Suprapubic skin (tissue), 4 donors: ENCODE results near the gene CYP4F3. TPM values are rescaled to one million over a fixed set of nuclear protein-coding genes. Genes with fewer than 3 reads are reported as not detected.

Experiments
- DNase-seq, 2 donors: peaks; one replicate each; pipeline ENCODE4 v3.0.0-alpha.2; 2019; ENCODE audit warnings: low spot score in 2 of 2
- H3K27ac ChIP-seq: fragments of 200-600 bp; sonication (generic); one replicate; pipeline ENCODE4 v1.5.1; 2019
- H3K27me3 ChIP-seq: fragments of 200-600 bp; sonication (generic); one replicate; pipeline ENCODE4 v1.5.1; 2019
- H3K36me3 ChIP-seq: fragments of 200-600 bp; sonication (generic); one replicate; pipeline ENCODE4 v1.5.1; 2019
- H3K4me1 ChIP-seq: fragments of 200-600 bp; sonication (generic); one replicate; pipeline ENCODE4 v1.5.1; 2019
- H3K4me3 ChIP-seq: fragments of 200-600 bp; sonication (generic); one replicate; pipeline ENCODE4 v1.5.1; 2019; ENCODE audit warnings: mild to moderate bottlenecking
- H3K9me3 ChIP-seq: fragments of 200-600 bp; sonication (generic); one replicate; pipeline ENCODE4 v1.5.1; 2019
- CTCF ChIP-seq, 2 donors: fragments of 200-600 bp in 1 of 2; fragments of 450-650 bp in 1 of 2; sonication (generic) in 1 of 2; IDR thresholded peaks; one replicate each; pipeline ENCODE4 v1.5.1; 2016 to 2019; ENCODE audit warnings: antibody characterized with exemption in 2 of 2, mild to moderate bottlenecking in 1 of 2, moderate library complexity in 1 of 2
- EP300 ChIP-seq: sonication (generic); formaldehyde crosslinking; IDR thresholded peaks from one replicate; pipeline ENCODE4 v1.6.1; 2017; ENCODE audit warnings: antibody characterized with exemption
- POLR2A ChIP-seq, 2 donors: fragments of 450-650 bp; IDR thresholded peaks; one replicate each; pipeline ENCODE4 v1.6.1; 2017; ENCODE audit warnings: antibody characterized with exemption in 2 of 2, mild to moderate bottlenecking in 2 of 2, moderate library complexity in 2 of 2
- POLR2AphosphoS5 ChIP-seq, 3 donors: sonication (generic); formaldehyde crosslinking; IDR thresholded peaks; one replicate each; pipeline ENCODE4 v1.6.1; 2017; ENCODE audit warnings: antibody characterized with exemption in 3 of 3
- WGBS: methylation state at CpG from one replicate; pipeline ENCODE4 v1.1.5; 2018; 5-methylcytosine and 5-hydroxymethylcytosine counted together
- total RNA-seq, 4 donors: library from RNA; depleted of rRNA; stranded (reverse); fragments of >200 nt; gene quantifications; one replicate each; pipeline ENCODE4 v1.1.0, GENCODE V29; 2016

Gene CYP4F3
- total RNA-seq, 4 donors from 2014 or later, result 9.5 to 14.4 (median 12.2) TPM

- Histone ChIP-seq H3K4me1 (no peaks in the 10 kb centered on the region), H3K27me3 (peaks cover 13% of the 10 kb centered on the region), H3K9me3 (no peaks in the 10 kb centered on the region), H3K27ac (no peak overlapping the region), H3K36me3 (no peaks in the 10 kb centered on the region), H3K4me3 (no peak overlapping the region)
- no peak for DNase-seq
- TF ChIP-seq POLR2A (IDR thresholded peaks at IDR 0.05), result no peak
- 63% methylated on average over 21 of the region's 22 CpGs for WGBS
Measured at GRCh38 chr19:15628236-15629002, 12.3 kb upstream of the CYP4F3 start.

- H3K27me3 ChIP-seq, result peaks cover 6% of the 10 kb centered on the region
- H3K4me3 ChIP-seq, result no peak overlapping the region
- DNase-seq, result peak; percentile 87 to 92
- WGBS, result 4% methylated on average over 10 of the region's 25 CpGs
- peak; percentile 93 to 95 for TF ChIP-seq CTCF (IDR thresholded peaks at IDR 0.05)
- no peak for TF ChIP-seq EP300
- no peak for TF ChIP-seq POLR2AphosphoS5 (IDR thresholded peaks at IDR 0.05)
- TF ChIP-seq POLR2A (IDR thresholded peaks at IDR 0.05), result no peak
- H3K27ac ChIP-seq, result no peak overlapping the region
- H3K4me1 ChIP-seq, result no peaks in the 10 kb centered on the region
- H3K36me3 ChIP-seq, result no peaks in the 10 kb centered on the region
- H3K9me3 ChIP-seq, result no peaks in the 10 kb centered on the region
Measured at GRCh38 chr19:15629003-15629880, 11.5 kb upstream of the CYP4F3 start.

GRCh38 chr19:15631817-15632216 is 8.9 kb upstream of the CYP4F3 start:
- TF ChIP-seq POLR2AphosphoS5 (IDR thresholded peaks at IDR 0.05), result no peak
- TF ChIP-seq CTCF (IDR thresholded peaks at IDR 0.05), result peak in 1 of 2 donors; percentile 28
- H3K27me3 ChIP-seq, result peaks cover 3% of the 10 kb centered on the region
- WGBS, result 2% methylated on average over 8 of the region's 9 CpGs
- DNase-seq, result no peak
- no peak overlapping the region for H3K27ac ChIP-seq
- H3K4me1 ChIP-seq, result no peaks in the 10 kb centered on the region
- H3K4me3 ChIP-seq, result no peak overlapping the region
- no peaks in the 10 kb centered on the region for H3K36me3 ChIP-seq
- H3K9me3 ChIP-seq, result no peaks in the 10 kb centered on the region

- Histone ChIP-seq H3K27ac (no peak overlapping the region), H3K9me3 (no peaks in the 10 kb centered on the region), H3K4me3 (no peak overlapping the region), H3K27me3 (peaks cover 3% of the 10 kb centered on the region), H3K36me3 (no peaks in the 10 kb centered on the region), H3K4me1 (no peaks in the 10 kb centered on the region)
- DNase-seq, result no peak
- no peak for TF ChIP-seq POLR2A (IDR thresholded peaks at IDR 0.05)
- TF ChIP-seq POLR2AphosphoS5 (IDR thresholded peaks at IDR 0.05), result no peak
- TF ChIP-seq CTCF (IDR thresholded peaks at IDR 0.05), result no peak
- 61% methylated on average over 5 of the region's 5 CpGs for WGBS
Measured at GRCh38 chr19:15633082-15633835, 7.4 kb upstream of the CYP4F3 start.

- H3K27me3 ChIP-seq, result peaks cover 3% of the 10 kb centered on the region
- no peak overlapping the region for H3K27ac ChIP-seq
- DNase-seq, result no peak
- no peaks in the 10 kb centered on the region for H3K9me3 ChIP-seq
- no peaks in the 10 kb centered on the region for H3K36me3 ChIP-seq
- no peak for TF ChIP-seq CTCF (IDR thresholded peaks at IDR 0.05)
- no peak for TF ChIP-seq EP300
- no peak for TF ChIP-seq POLR2AphosphoS5 (IDR thresholded peaks at IDR 0.05)
- TF ChIP-seq POLR2A (IDR thresholded peaks at IDR 0.05), result no peak
- 86% methylated on average over 3 of the region's 3 CpGs for WGBS
- no peaks in the 10 kb centered on the region for H3K4me1 ChIP-seq
- no peak overlapping the region for H3K4me3 ChIP-seq
Measured at GRCh38 chr19:15634105-15634504, 6.6 kb upstream of the CYP4F3 start.
